Liver (tissue), 3 donors: Measurements from ENCODE around the gene SCUBE3.

Source experiments
- CTCF ChIP-seq: fragments of 150-350 bp; IDR thresholded peaks from 2 replicates; pipeline ENCODE4 v1.5.1; 2017; ENCODE audit warnings: improper control_type of control experiment, low read depth, low read length; ENCODE audit not compliant: missing input control
- EGR1 ChIP-seq, 2 donors: IDR thresholded peaks; 2 replicates each; pipeline ENCODE4 v1.6.1; 2016 to 2018; ENCODE audit warnings: antibody characterized with exemption in 2 of 2, low read depth in 2 of 2
- FOXA1 ChIP-seq: IDR thresholded peaks from 2 replicates; pipeline ENCODE4 v1.6.1; 2016; ENCODE audit warnings: antibody characterized with exemption
- JUND ChIP-seq, 2 donors: IDR thresholded peaks; 2 replicates each; pipeline ENCODE4 v1.6.1; 2016; ENCODE audit warnings: antibody characterized with exemption in 2 of 2
- RAD21 ChIP-seq, 2 donors: IDR thresholded peaks; 2 replicates each; pipeline ENCODE4 v1.6.1; 2016; ENCODE audit warnings: antibody characterized with exemption in 2 of 2, mild to moderate bottlenecking in 2 of 2
- RXRA ChIP-seq, 2 donors: IDR thresholded peaks; 2 replicates each; pipeline ENCODE4 v1.6.1; 2017 to 2018; ENCODE audit warnings: antibody characterized with exemption in 2 of 2, mild to moderate bottlenecking in 1 of 2
- SP1 ChIP-seq: IDR thresholded peaks from 2 replicates; pipeline ENCODE4 v1.6.1; 2018; ENCODE audit warnings: antibody characterized with exemption, mild to moderate bottlenecking
- TAF1 ChIP-seq: conservative IDR thresholded peaks from 2 replicates; pipeline ENCODE4 v1.6.1; 2016; ENCODE audit warnings: antibody characterized with exemption, mild to moderate bottlenecking
- ZBTB33 ChIP-seq: IDR thresholded peaks from 2 replicates; pipeline ENCODE4 v1.6.1; 2016; ENCODE audit warnings: antibody characterized with exemption
- TF ChIP-seq, protein P1 (sequence below): IDR thresholded peaks from 2 replicates; pipeline ENCODE4 v1.6.1; 2016; ENCODE audit warnings: antibody characterized with exemption, mild to moderate bottlenecking
- TF ChIP-seq, protein P2 (sequence below): IDR thresholded peaks from 2 replicates; pipeline ENCODE4 v1.6.1; 2016; ENCODE audit warnings: antibody characterized with exemption
- donor health status: healthy.
- donor health status: healthy.

DNA sequence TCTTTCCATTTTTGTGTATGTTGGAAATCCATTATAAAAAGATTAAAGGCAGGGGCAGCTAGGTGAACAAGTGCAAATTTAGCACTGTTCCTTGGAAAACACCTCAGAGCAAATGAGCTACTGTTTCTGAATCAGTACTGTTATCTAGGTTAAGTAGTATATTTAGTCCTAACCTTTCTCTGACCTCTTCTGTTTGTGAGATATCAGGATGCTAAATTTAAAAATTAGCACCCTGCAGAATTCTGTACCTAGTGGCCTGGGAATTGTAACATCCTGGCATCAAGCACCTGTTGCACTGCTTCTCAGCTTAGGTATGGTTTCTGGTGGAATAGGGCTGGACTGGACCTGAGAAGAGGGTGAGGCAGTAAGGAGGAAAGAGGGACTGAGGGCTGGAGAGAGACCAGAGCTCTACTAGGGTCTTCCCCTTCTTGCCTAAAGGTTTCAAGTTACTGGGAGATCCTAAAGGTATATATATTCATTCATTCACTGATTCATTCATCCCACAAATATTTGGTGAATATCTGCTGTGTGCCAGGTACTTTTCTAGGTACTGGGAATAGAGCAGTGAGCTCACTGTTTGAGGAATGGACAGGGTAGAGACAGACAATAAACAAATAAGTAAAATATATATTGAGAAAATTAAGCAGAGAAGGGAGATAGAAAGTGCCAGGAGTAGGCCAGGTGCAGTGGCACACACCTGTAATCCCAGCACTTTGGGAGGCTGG, 51.0 kb downstream of the SCUBE3 start:
- TF ChIP-seq CTCF (no peak), ZBTB33 (no peak), EGR1 (IDR thresholded peaks at IDR 0.05; ENCODE audit: low read depth in 2 of 2) (no peak), RXRA (IDR thresholded peaks at IDR 0.05) (no peak), SP1 (no peak), JUND (IDR thresholded peaks at IDR 0.05) (no peak), RAD21 (IDR thresholded peaks at IDR 0.05) (no peak), TAF1 (no peak), FOXA1 (no peak)
- TF ChIP-seq, protein P1, sequence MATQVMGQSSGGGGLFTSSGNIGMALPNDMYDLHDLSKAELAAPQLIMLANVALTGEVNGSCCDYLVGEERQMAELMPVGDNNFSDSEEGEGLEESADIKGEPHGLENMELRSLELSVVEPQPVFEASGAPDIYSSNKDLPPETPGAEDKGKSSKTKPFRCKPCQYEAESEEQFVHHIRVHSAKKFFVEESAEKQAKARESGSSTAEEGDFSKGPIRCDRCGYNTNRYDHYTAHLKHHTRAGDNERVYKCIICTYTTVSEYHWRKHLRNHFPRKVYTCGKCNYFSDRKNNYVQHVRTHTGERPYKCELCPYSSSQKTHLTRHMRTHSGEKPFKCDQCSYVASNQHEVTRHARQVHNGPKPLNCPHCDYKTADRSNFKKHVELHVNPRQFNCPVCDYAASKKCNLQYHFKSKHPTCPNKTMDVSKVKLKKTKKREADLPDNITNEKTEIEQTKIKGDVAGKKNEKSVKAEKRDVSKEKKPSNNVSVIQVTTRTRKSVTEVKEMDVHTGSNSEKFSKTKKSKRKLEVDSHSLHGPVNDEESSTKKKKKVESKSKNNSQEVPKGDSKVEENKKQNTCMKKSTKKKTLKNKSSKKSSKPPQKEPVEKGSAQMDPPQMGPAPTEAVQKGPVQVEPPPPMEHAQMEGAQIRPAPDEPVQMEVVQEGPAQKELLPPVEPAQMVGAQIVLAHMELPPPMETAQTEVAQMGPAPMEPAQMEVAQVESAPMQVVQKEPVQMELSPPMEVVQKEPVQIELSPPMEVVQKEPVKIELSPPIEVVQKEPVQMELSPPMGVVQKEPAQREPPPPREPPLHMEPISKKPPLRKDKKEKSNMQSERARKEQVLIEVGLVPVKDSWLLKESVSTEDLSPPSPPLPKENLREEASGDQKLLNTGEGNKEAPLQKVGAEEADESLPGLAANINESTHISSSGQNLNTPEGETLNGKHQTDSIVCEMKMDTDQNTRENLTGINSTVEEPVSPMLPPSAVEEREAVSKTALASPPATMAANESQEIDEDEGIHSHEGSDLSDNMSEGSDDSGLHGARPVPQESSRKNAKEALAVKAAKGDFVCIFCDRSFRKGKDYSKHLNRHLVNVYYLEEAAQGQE = no peak
- TF ChIP-seq, protein P2, sequence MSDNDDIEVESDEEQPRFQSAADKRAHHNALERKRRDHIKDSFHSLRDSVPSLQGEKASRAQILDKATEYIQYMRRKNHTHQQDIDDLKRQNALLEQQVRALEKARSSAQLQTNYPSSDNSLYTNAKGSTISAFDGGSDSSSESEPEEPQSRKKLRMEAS = no peak
